Activated CD8-positive, alpha-beta memory T cell treated with anti-CD3 and anti-CD28 coated beads, Interleukin-2, amount 50 U/mL, for 1 hour (primary cell): Measurements from ENCODE around the gene ACACB.

Experiments used
- DNase-seq: peaks from one replicate; pipeline ENCODE4 v3.0.0-alpha.2; 2020; ENCODE audit errors: extremely low read depth

The ACACB gene

GRCh38 chr12:109110988-109111495 lies 5.3 kb upstream of the ACACB start:
- DNase-seq: peak; percentile 21

- no peak for DNase-seq
Observed at GRCh38 chr12:109112720-109113465, 3.5 kb upstream of the ACACB start.

- DNase-seq: no peak
Observed at GRCh38 chr12:109113661-109114321, 2.6 kb upstream of the ACACB start.

GRCh38 chr12:109114644-109115043 lies 1.7 kb upstream of the ACACB start:
- no peak for DNase-seq

- no peak for DNase-seq
Observed at GRCh38 chr12:109115404-109115757, 1.0 kb upstream of the ACACB start.

- DNase-seq: no peak
Observed at GRCh38 chr12:109116611-109116949, 193 bp downstream of the ACACB start.

- DNase-seq: no peak
Observed at GRCh38 chr12:109120095-109120494, 3.7 kb downstream of the ACACB start.

GRCh38 chr12:109120557-109120956 lies 4.2 kb downstream of the ACACB start:
- DNase-seq: no peak

- no peak for DNase-seq
Observed at GRCh38 chr12:109121346-109121880, 5.0 kb downstream of the ACACB start.

GRCh38 chr12:109124878-109125648 lies 8.7 kb downstream of the ACACB start:
- DNase-seq: no peak

GRCh38 chr12:109125791-109126190 lies 9.4 kb downstream of the ACACB start:
- DNase-seq: no peak

- DNase-seq: no peak
Observed at GRCh38 chr12:109126784-109127183, 10.4 kb downstream of the ACACB start.

- no peak for DNase-seq
Observed at GRCh38 chr12:109127533-109128242, 11.3 kb downstream of the ACACB start.

- no peak for DNase-seq
Observed at GRCh38 chr12:109130297-109131153, 14.1 kb downstream of the ACACB start.

GRCh38 chr12:109131154-109132050 lies 15.0 kb downstream of the ACACB start:
- DNase-seq: no peak

- DNase-seq: no peak
Observed at GRCh38 chr12:109134186-109134917, 18.0 kb downstream of the ACACB start.

- no peak for DNase-seq
Observed at GRCh38 chr12:109137055-109137454, 20.7 kb downstream of the ACACB start.

GRCh38 chr12:109139360-109139759 lies 23.0 kb downstream of the ACACB start:
- no peak for DNase-seq

GRCh38 chr12:109139791-109140190 lies 23.4 kb downstream of the ACACB start:
- DNase-seq: no peak
